Activated CD8-positive, alpha-beta T cell treated with anti-CD3 and anti-CD28 coated beads for 36 hours (primary cell): Measurements from ENCODE around the gene SHLD2. TPM values are rescaled to one million over a fixed set of nuclear protein-coding genes. Genes with fewer than 3 reads are reported as not detected.
"Not testable (repeated sequence)": the region's sequence is repeated elsewhere in the genome, so short reads cannot be mapped to it uniquely, and the experiment has no call there.

Experiments
- ATAC-seq: fragments of 200-7000 bp; cut with Tn5 transposase; one replicate; pipeline ENCODE4 v1.10.0; 2021; ENCODE audit warnings: mild to moderate bottlenecking, moderate library complexity
- CTCF ChIA-PET: fragments of 350-600 bp; sonication (Branson Sonifier 250); formaldehyde crosslinking; loops from one replicate; lab custom pipeline; 2021; ENCODE audit warnings: antibody characterized with exemption; lab: Charles Lee
- POLR2A ChIA-PET: fragments of 350-600 bp; sonication (Branson Sonifier 250); formaldehyde crosslinking; loops from one replicate; lab custom pipeline; 2021; ENCODE audit warnings: antibody characterized with exemption; lab: Charles Lee
- DNase-seq: peaks from one replicate; pipeline ENCODE4 v3.0.0-alpha.2; 2020
- H3K27ac Mint-ChIP-seq: one replicate; pipeline ENCODE4 v1.8.0; 2021; ENCODE audit warnings: mild to moderate bottlenecking, mixed read lengths
- H3K27me3 Mint-ChIP-seq: one replicate; pipeline ENCODE4 v1.8.0; 2021; ENCODE audit warnings: mixed read lengths
- H3K36me3 Mint-ChIP-seq: one replicate; pipeline ENCODE4 v1.8.0; 2021; ENCODE audit warnings: low read depth, mixed read lengths
- H3K4me1 Mint-ChIP-seq: one replicate; pipeline ENCODE4 v1.8.0; 2021; ENCODE audit warnings: low read depth, mixed read lengths
- H3K4me3 Mint-ChIP-seq: one replicate; pipeline ENCODE4 v1.8.0; 2021; ENCODE audit warnings: mild to moderate bottlenecking, moderate library complexity, mixed read lengths
- H3K9me3 Mint-ChIP-seq: one replicate; pipeline ENCODE4 v1.8.0; 2021; ENCODE audit warnings: mixed read lengths
- intact Hi-C: fragments of 100-400 bp; cut with micrococcal nuclease; formaldehyde crosslinking; loops from one replicate; pipeline ENCODE4 v1.10.0; 2022
- total RNA-seq, 2 experiments: library from RNA; stranded (reverse); gene quantifications; one replicate each; pipeline ENCODE4 v1.2.3, GENCODE V29; 2021

SHLD2 gene
- total RNA-seq, 2 experiments from 2014 or later: 32.3 to 33.1 TPM

DNA sequence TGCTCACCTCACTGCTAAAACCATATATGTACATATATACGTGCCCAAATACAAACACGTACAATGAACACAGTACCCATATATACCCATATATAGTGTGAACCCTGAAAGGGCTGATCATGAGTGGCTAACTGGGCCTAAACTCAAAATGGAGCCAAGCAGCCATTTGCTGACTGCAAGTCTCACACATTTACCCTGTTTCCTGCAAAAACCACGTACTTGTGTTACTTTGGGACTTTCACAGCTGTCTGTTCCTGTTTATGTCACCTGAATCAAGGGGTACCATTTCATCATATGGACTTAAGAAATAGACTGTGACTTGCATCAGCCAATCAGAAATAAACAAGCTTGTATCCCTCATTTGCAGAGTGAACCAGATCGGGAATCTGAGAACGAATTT, 124.4 kb downstream of the SHLD2 start:
- H3K27me3 Mint-ChIP-seq, intact Hi-C loops, CTCF ChIA-PET, DNase-seq, H3K36me3 Mint-ChIP-seq, H3K27ac Mint-ChIP-seq, H3K4me1 Mint-ChIP-seq, H3K9me3 Mint-ChIP-seq, H3K4me3 Mint-ChIP-seq, POLR2A ChIA-PET: not testable (repeated sequence)
- peak; percentile 77 for ATAC-seq

DNA sequence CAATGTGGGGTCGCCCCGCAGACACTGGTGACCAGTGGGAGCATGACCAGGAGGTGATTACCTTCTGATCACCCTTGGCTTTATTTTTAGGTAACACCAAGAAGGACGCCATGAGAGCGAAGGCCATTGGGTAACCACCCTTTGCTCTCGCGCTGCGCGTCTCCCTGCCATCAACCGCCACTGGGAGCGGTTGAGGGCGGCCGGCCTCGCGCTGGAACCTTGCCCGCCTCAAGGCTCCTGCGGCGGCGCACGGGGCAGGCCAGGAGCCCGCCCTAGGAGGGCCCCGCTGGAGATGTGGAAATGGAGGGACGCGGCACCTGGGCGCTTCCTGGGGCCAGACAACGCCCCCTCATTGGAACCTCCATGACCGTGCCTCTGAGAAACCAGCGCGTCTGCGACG, 127.8 kb downstream of the SHLD2 start:
- intact Hi-C loops, H3K4me1 Mint-ChIP-seq, DNase-seq, H3K36me3 Mint-ChIP-seq, CTCF ChIA-PET, H3K27ac Mint-ChIP-seq, POLR2A ChIA-PET, H3K27me3 Mint-ChIP-seq, H3K4me3 Mint-ChIP-seq, ATAC-seq, H3K9me3 Mint-ChIP-seq: not testable (repeated sequence)

DNA sequence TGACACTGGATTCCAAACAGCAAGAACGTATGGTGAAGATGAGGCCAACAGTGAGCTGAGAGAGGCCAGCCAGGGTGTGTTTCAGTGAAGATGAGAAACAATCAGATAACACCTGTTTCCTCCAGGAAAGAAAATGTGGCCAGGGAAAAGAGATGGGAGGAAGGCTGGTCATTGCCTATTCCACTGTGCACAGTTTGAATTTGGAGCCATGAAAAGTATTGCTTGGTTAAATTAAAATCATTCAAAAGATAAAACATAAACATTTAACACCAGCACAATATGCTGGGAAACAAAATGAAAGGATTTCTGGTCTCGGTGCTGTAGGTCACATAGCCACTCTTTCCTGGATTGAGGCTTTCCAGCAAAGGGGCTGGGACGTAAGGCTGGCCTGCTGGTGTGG, 130.1 kb downstream of the SHLD2 start, which contains the start of gene NUTM2A:
NUTM2A (plus strand) TSS at position 301 of the 400 bp plus-strand sequence. CDS start 383 bp downstream, outside the sequence.
- DNase-seq, H3K36me3 Mint-ChIP-seq, ATAC-seq, H3K9me3 Mint-ChIP-seq, H3K27ac Mint-ChIP-seq, CTCF ChIA-PET, POLR2A ChIA-PET, intact Hi-C loops, H3K27me3 Mint-ChIP-seq, H3K4me3 Mint-ChIP-seq, H3K4me1 Mint-ChIP-seq: not testable (repeated sequence)

DNA sequence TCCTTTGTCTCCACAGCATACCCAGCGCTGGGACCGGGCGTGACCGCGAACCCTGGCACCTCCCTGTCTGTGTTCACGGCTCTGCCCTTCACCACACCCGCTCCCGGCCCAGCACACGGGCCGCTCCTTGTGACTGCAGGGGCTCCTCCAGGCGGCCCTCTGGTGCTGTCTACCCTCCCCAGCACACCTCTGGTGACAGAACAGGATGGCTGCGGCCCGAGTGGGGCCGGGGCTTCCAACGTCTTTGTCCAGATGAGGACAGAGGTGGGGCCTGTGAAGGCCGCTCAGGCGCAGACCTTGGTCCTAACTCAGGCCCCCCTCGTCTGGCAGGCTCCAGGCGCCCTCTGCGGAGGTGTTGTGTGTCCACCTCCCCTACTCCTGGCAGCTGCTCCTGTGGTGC, 133.2 kb downstream of the SHLD2 start:
- POLR2A ChIA-PET, H3K4me1 Mint-ChIP-seq, H3K27ac Mint-ChIP-seq, intact Hi-C loops, H3K9me3 Mint-ChIP-seq, ATAC-seq, H3K27me3 Mint-ChIP-seq, DNase-seq, CTCF ChIA-PET, H3K4me3 Mint-ChIP-seq, H3K36me3 Mint-ChIP-seq: not testable (repeated sequence)

DNA sequence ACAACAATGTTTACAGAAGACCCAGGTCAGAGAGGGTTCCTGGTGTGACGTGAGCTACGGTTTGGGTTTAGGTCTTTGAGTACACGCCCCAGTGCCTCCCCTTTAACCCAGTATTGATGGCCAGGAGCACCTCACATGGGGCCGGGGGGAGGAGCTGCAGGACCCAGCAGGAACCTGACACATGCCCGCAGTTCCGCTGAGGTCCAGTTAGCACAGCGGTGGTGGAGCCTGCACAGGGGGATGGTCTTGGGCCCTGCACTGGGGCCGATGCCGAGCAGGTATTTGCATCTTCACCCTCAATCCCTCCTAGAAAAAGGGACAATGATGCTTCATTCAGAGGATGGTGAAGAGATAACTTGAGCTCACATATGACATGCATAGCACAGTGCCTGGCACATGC, 134.2 kb downstream of the SHLD2 start:
- not testable (repeated sequence) for H3K27me3 Mint-ChIP-seq, H3K36me3 Mint-ChIP-seq

DNA sequence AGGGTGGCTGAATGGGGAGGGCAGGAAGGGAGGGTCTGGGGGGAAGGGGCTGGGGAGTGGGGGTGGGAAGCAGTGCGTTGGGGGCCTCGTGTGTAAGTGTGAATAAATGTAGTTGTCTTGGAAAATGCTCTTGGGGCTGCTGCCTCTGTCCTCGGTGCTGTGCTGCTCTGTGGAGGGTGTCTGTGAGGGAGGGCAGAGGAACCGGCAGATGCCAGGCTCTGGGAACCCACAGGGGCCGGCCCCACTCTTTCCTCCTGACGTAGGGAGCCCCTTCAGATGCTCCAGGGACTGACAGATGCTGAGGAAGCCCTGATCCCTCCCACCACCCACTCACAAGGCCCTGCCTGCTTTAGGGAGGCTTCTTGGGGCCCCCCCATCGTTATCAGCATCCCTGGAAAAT, 139.8 kb downstream of the SHLD2 start:
- H3K27me3 Mint-ChIP-seq, H3K9me3 Mint-ChIP-seq, CTCF ChIA-PET, H3K36me3 Mint-ChIP-seq, DNase-seq, H3K4me3 Mint-ChIP-seq, ATAC-seq, H3K27ac Mint-ChIP-seq, intact Hi-C loops, POLR2A ChIA-PET, H3K4me1 Mint-ChIP-seq: not testable (repeated sequence)

More for the DNA sequence above, 134.2 kb downstream of the SHLD2 start:
- intact Hi-C loops, DNase-seq, H3K4me3 Mint-ChIP-seq, H3K9me3 Mint-ChIP-seq, H3K27ac Mint-ChIP-seq, H3K4me1 Mint-ChIP-seq, CTCF ChIA-PET, ATAC-seq, POLR2A ChIA-PET: not testable (repeated sequence)

DNA sequence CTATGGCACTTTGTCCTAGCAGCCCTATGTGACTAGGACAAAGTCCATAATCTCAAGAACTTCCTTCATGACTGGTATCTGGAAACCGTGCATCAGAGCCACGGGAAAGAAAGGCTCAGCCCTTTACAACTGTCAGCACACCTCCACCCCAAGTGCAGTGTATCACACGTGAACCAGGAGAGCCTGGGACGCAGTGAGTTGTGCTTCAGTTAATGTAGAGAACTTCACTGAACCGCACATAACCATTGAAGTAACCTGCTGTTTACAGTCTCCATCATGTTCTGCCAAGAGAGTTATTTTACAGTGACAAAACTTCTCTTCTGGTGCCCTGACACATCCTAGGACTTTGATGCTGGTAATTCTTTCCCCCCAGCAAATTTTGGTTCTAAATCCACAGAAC, 142.2 kb downstream of the SHLD2 start:
- H3K4me3 Mint-ChIP-seq, intact Hi-C loops, H3K27ac Mint-ChIP-seq, POLR2A ChIA-PET, H3K27me3 Mint-ChIP-seq, H3K9me3 Mint-ChIP-seq, CTCF ChIA-PET, H3K4me1 Mint-ChIP-seq, DNase-seq, ATAC-seq, H3K36me3 Mint-ChIP-seq: not testable (repeated sequence)

DNA sequence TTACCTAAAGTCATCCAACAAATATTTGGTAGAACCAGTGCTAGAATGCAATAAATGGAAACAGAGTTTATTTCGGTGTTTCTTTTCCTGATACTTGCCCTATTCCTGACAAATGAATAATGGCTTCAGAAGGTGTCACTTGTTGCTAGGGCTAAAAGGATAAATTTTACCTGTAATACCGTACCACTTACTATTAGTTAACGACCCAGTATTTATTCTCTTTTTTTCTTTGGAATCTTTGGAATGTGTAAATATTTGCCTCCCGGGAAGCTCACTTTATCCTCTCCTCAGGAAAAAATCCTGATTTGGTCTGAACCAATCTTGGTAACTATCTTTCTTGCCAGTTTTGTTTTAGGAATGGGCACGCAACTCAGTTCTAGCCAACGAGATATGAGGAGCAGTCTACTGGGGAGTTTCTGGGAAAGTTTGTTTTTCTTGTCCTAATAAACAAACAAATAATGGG, 144.4 kb downstream of the SHLD2 start:
- DNase-seq, H3K9me3 Mint-ChIP-seq, intact Hi-C loops, POLR2A ChIA-PET, H3K4me3 Mint-ChIP-seq, H3K27ac Mint-ChIP-seq, H3K36me3 Mint-ChIP-seq, CTCF ChIA-PET, ATAC-seq, H3K4me1 Mint-ChIP-seq, H3K27me3 Mint-ChIP-seq: not testable (repeated sequence)

Other genes with a start within 250 kb of the SHLD2 start
- not detected for gene MMRN2, start 137.6 kb upstream of the SHLD2 start, total RNA-seq
- gene SNCG, start 136.6 kb upstream of the SHLD2 start, total RNA-seq: not detected
- gene ADIRF, start 126.7 kb upstream of the SHLD2 start, total RNA-seq: not detected
- not detected for gene FAM25A, start 74.9 kb upstream of the SHLD2 start, total RNA-seq
- gene GLUD1, start 363 bp upstream of the SHLD2 start, total RNA-seq: 100 to 1,000 TPM in 1 of 2 experiments, 10 to 100 TPM in 1; 94.2 to 101 TPM
- gene NUTM2A, start 130.2 kb downstream of the SHLD2 start, total RNA-seq: under 1 TPM; 0.22 to 0.54 TPM